GM12873 (cell line): Measurements from ENCODE around the gene KRTAP4-8.

Experiments
- TF ChIP-seq, protein P1 (sequence below): IDR thresholded peaks from 2 replicates; pipeline ENCODE4 v1.5.1; 2012; ENCODE audit warnings: low read depth, mild to moderate bottlenecking, moderate library complexity, low read length, control low read depth; ENCODE audit not compliant: insufficient read depth; ENCODE audit errors: missing control alignments

KRTAP4-8 gene

DNA sequence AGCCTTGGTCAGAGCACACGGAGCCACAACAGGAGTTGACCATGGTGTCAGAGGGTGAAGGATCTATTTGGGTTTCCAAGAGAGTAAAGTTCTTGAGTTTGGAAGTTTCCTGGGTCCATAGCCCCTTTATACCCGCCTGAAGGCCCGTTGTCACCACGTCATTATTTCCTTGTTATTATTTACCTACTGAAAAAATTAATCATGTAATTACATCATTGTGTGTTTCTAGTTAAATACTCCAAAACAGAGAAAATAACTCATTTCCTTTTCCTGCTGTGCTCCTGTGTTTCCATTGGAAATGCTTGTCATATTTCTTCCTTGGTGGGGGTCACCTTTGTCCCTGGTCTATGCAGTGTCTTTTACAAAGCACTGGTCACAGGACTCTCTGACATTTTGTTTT, at the start of gene KRTAP4-8:
TSS of gene KRTAP4-8 (minus strand) at position 101 of the 400 bp plus-strand sequence. CDS start at position 43, 58 bp downstream.
- TF ChIP-seq, protein P1, sequence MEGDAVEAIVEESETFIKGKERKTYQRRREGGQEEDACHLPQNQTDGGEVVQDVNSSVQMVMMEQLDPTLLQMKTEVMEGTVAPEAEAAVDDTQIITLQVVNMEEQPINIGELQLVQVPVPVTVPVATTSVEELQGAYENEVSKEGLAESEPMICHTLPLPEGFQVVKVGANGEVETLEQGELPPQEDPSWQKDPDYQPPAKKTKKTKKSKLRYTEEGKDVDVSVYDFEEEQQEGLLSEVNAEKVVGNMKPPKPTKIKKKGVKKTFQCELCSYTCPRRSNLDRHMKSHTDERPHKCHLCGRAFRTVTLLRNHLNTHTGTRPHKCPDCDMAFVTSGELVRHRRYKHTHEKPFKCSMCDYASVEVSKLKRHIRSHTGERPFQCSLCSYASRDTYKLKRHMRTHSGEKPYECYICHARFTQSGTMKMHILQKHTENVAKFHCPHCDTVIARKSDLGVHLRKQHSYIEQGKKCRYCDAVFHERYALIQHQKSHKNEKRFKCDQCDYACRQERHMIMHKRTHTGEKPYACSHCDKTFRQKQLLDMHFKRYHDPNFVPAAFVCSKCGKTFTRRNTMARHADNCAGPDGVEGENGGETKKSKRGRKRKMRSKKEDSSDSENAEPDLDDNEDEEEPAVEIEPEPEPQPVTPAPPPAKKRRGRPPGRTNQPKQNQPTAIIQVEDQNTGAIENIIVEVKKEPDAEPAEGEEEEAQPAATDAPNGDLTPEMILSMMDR, result no peak

DNA sequence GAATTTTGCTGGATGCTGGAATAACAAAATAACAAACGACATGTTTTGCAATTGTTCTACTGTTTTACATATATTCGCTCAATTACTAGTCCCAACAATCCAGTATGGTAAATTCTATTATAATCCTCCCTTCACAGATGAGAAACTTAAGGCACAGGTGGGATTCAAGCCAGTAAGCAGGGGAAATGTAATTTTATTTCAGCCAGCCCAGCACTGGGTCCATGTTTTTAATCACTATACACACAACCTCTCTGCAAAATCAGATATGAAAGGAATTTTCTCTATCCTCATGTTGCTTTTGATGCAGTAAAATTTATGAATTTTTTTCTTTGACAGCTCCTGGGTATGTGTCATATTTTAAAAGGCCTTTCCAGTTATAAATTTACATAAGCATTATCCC, 47.3 kb upstream of the KRTAP4-8 start:
- TF ChIP-seq, protein P1, result no peak

DNA sequence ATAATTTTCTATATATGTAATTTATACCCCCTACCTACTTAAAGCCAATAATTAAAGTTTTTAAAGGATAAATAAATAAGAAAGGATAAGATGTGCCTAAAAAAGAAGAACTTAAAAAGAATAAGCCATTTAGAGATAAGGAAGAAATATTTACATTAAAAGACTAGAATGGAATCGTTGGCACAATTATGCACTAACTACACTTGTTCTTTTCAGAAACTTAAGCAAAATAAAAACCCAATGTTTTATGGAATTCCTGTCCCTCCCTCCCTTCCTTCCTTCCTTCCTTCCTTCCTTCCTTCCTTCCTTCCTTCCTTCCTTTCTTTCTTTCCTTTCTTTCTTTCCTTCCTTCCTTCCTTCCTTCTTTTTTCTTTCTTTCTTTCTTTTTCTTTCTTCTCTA, 46.9 kb upstream of the KRTAP4-8 start:
- TF ChIP-seq, protein P1, result no peak

DNA sequence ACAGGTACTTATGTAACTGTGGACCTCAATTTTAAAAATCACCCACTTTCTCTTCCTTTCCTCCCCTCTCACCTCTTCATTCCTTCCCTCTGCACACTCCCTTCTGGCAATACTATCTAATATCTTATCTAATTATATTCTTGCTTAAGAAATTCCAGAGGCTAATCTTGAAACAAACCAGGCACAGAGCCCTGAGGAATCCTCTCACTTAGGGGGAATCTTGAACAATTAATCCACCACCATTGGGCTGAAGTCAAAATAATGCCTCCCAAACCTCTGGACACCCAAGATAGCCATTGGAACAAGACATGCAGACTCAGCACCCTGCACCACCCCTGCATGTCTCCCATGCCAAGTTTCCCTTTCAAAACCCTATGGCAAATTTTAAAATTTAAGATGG, 43.4 kb upstream of the KRTAP4-8 start:
- TF ChIP-seq, protein P1, result no peak

DNA sequence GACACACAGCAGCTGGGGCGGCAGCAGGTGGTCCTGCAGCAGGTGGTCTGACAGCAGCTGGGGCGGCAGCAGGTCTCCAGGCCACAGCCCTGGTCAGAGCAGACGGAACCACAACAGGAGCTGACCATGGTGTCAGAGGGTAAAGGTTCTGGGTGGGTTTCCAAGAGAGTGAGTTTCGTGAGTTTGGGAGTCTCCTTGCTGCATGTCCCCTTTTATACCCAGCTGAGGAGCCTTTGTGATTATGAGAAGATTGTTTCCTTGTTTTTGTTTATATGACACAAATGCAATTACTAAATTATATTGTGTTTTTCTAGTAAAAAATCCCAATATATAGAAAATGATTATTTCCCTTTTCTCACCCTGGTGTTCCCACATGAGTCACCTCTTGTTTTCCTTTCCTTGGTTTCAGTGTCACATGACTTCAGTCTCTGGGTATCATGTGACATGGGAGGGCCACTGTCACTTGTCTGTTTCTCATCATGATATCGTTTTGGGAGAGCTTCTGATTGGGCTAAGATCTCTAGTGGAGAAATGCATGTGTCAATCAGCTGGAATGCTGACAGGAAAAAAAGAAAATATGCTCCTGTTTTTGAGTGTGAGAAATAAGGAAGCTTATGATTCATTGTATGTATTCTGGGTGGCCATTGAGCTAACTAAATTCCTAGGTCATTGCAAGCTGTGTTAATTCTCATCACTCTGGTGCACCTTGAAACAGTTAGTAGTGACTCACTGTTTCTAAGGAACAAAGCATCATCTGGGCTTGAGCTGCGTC, 42.6 kb upstream of the KRTAP4-8 start, which contains the start of gene KRTAP4-6:
TSS of gene KRTAP4-6 (minus strand) at position 185 of the 772 bp plus-strand sequence. CDS start at position 128, 57 bp downstream.
- TF ChIP-seq, protein P1, result no peak

DNA sequence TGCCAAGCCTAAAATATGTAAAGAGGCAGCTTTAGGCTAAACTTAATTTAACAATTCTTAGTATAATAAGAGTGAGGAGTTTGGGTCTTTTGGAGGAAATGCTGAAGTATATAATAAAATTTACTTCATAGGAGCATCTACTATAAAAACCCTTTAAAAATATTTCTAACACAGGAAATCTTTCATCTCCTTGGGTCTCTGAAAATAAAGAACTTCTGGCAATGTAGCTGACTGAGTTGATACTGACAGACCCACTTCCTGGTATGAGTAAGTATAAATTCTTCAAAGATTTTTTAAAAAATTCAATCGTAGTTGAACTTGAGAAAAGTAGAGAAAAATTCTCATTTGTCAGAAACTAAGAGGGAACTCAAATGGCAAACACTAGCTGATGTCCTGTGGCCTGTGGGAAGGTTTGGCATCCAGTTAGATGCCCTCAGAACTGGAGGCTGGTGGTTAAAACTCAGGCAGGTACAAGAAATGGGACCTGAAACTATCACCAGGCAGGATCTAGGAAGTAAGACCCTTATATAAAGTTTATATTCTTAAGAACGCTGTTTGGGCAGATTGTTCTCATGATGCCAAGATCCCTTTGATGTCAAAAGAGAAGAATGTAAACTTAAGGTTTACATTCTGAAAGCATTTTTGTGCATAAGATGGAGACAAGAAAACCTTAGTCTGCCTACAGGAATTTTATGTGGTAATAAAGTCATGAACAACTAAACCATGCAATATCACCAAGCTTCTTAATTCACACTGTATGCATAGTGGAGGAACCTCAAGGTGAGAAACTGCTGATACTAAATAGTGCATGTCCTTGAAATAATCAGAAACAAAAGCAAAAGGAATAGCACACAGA, 36.2 kb upstream of the KRTAP4-8 start:
- TF ChIP-seq, protein P1, result no peak

DNA sequence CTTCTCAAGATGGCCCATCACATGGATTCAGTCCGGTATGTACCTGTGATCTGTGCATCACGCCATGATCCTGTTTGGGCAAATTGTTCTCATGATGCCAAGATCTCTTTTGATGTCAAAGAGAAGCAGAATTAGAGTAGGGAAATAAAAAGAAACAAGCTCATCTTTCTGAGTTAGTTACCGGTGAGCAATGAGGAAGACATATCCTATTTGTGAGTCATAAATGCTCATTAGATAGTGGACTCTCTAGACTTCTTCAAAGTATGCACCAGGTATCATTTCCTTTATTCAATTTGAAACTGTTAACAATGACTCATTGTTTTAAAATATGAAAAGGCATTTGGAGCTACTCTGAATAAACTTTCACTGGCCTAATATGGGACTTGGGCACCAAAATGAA, 34.0 kb upstream of the KRTAP4-8 start:
- TF ChIP-seq, protein P1, result no peak
